Bone marrow (tissue), 2 donors: ENCODE measurements around the gene ATP9B.

ENCODE experiments used
- DNase-seq, 2 donors: peaks; one replicate each; lab custom pipeline; 2025; lab: John Stamatoyannopoulos, UW

The ATP9B gene

GRCh38 chr18:79329786-79330185, 260.6 kb downstream of the ATP9B start:
- DNase-seq = no peak

GRCh38 chr18:79332646-79333045, 263.5 kb downstream of the ATP9B start:
- DNase-seq = no peak

GRCh38 chr18:79333046-79333445, 263.9 kb downstream of the ATP9B start:
- DNase-seq = no peak

- DNase-seq = no peak
Measured at GRCh38 chr18:79334496-79335233, 265.5 kb downstream of the ATP9B start.

GRCh38 chr18:79335833-79336360, 266.7 kb downstream of the ATP9B start:
- DNase-seq = no peak

GRCh38 chr18:79336556-79337142, 267.5 kb downstream of the ATP9B start:
- no peak for DNase-seq

- no peak for DNase-seq
Measured at GRCh38 chr18:79337184-79337583, 268.0 kb downstream of the ATP9B start.

GRCh38 chr18:79337620-79338019, 268.4 kb downstream of the ATP9B start:
- no peak for DNase-seq

- DNase-seq = no peak
Measured at GRCh38 chr18:79339094-79339908, 270.1 kb downstream of the ATP9B start.

GRCh38 chr18:79343567-79344207, 274.5 kb downstream of the ATP9B start:
- DNase-seq = no peak

GRCh38 chr18:79344208-79344581, 275.0 kb downstream of the ATP9B start:
- no peak for DNase-seq

GRCh38 chr18:79345366-79345765, 276.2 kb downstream of the ATP9B start:
- DNase-seq = no peak

- no peak for DNase-seq
Measured at GRCh38 chr18:79345981-79346380, 276.8 kb downstream of the ATP9B start.

- DNase-seq = no peak
Measured at GRCh38 chr18:79348066-79348465, 278.9 kb downstream of the ATP9B start.

- no peak for DNase-seq
Measured at GRCh38 chr18:79352432-79352831, 283.2 kb downstream of the ATP9B start.

- no peak for DNase-seq
Measured at GRCh38 chr18:79353267-79353666, 284.1 kb downstream of the ATP9B start.

- no peak for DNase-seq
Measured at GRCh38 chr18:79354350-79354749, 285.2 kb downstream of the ATP9B start.

- no peak for DNase-seq
Measured at GRCh38 chr18:79355433-79356335, 286.5 kb downstream of the ATP9B start.

- DNase-seq = no peak
Measured at GRCh38 chr18:79356435-79356834, 287.2 kb downstream of the ATP9B start.

GRCh38 chr18:79360933-79361332, 291.7 kb downstream of the ATP9B start:
- DNase-seq = no peak
